SK-N-SH treated with all-trans-retinoic acid at 6 μM for 48 hours (cell line): ENCODE measurements around the gene INO80C.

Experiments
- ATAC-seq: fragments of 200-7000 bp; cut with Tn5 transposase; 3 replicates; pipeline ENCODE4 v1.9.1; 2020; ENCODE audit warnings: mild to moderate bottlenecking, moderate library complexity
- BACH2 ChIP-seq: fragments of 250-450 bp; sonication (Bioruptor Pico); IDR thresholded peaks from 2 replicates; pipeline ENCODE4 v1.9.0; 2021; ENCODE audit warnings: mild to moderate bottlenecking, borderline replicate concordance
- CREB5 ChIP-seq: fragments of 250-450 bp; sonication (Bioruptor Pico); IDR thresholded peaks from 2 replicates; pipeline ENCODE4 v1.5.1; 2020; ENCODE audit warnings: low read depth, mild to moderate bottlenecking, moderate library complexity
- CSDC2 ChIP-seq: fragments of 250-450 bp; sonication (Bioruptor Pico); IDR thresholded peaks from 2 replicates; pipeline ENCODE4 v1.5.0; 2020; ENCODE audit warnings: mild to moderate bottlenecking, moderate library complexity
- CSRNP3 ChIP-seq: fragments of 250-450 bp; sonication (Bioruptor Pico); IDR thresholded peaks from 2 replicates; pipeline ENCODE4 v1.5.1; 2021; ENCODE audit warnings: mild to moderate bottlenecking, moderate library complexity
- GLIS3 ChIP-seq: fragments of 250-450 bp; sonication (Bioruptor Pico); IDR thresholded peaks from 2 replicates; pipeline ENCODE4 v1.5.0; 2020; ENCODE audit warnings: mild to moderate bottlenecking, moderate library complexity
- ISL1 ChIP-seq: fragments of 250-450 bp; sonication (Bioruptor Pico); IDR thresholded peaks from 2 replicates; pipeline ENCODE4 v2.1.2; 2022; ENCODE audit warnings: mild to moderate bottlenecking, moderate library complexity
- OSR1 ChIP-seq: fragments of 250-450 bp; sonication (Bioruptor Pico); IDR thresholded peaks from 2 replicates; pipeline ENCODE4 v1.8.0; 2022; ENCODE audit warnings: moderate library complexity, mild to moderate bottlenecking, inconsistent platforms
- POU6F1 ChIP-seq: fragments of 250-450 bp; sonication (Bioruptor Pico); IDR thresholded peaks from 2 replicates; pipeline ENCODE4 v1.8.0; 2021; ENCODE audit warnings: low read depth, mild to moderate bottlenecking, moderate library complexity, borderline replicate concordance
- PPARA ChIP-seq: fragments of 250-450 bp; sonication (Bioruptor Pico); IDR thresholded peaks from 2 replicates; pipeline ENCODE4 v1.5.0; 2020; ENCODE audit warnings: mild to moderate bottlenecking, borderline replicate concordance
- RARB ChIP-seq: fragments of 250-450 bp; sonication (Bioruptor Pico); IDR thresholded peaks from 2 replicates; pipeline ENCODE4 v1.8.0; 2021; ENCODE audit warnings: mild to moderate bottlenecking, moderate library complexity
- SNAI2 ChIP-seq: fragments of 250-450 bp; sonication (Bioruptor Pico); IDR thresholded peaks from 2 replicates; pipeline ENCODE4 v1.5.0; 2020; ENCODE audit warnings: mild to moderate bottlenecking, moderate library complexity
- TOX ChIP-seq: fragments of 250-450 bp; sonication (Bioruptor Pico); IDR thresholded peaks from 2 replicates; pipeline ENCODE4 v1.8.0; 2021; ENCODE audit warnings: mild to moderate bottlenecking, moderate library complexity, borderline replicate concordance
- TSHZ2 ChIP-seq: fragments of 250-450 bp; sonication (Bioruptor Pico); IDR thresholded peaks from 2 replicates; pipeline ENCODE4 v1.5.0; 2020; ENCODE audit warnings: mild to moderate bottlenecking, moderate library complexity
- ZC3H10 ChIP-seq: fragments of 250-450 bp; sonication (Bioruptor Pico); IDR thresholded peaks from 2 replicates; pipeline ENCODE4 v1.5.1; 2021; ENCODE audit warnings: mild to moderate bottlenecking, moderate library complexity
- ZFP3 ChIP-seq: fragments of 250-450 bp; sonication (Bioruptor Pico); IDR thresholded peaks from 2 replicates; pipeline ENCODE4 v1.5.0; 2020; ENCODE audit warnings: mild to moderate bottlenecking, moderate library complexity
- ZFP30 ChIP-seq: fragments of 450-650 bp; formaldehyde crosslinking; IDR thresholded peaks from 2 replicates; pipeline ENCODE4 v1.5.0; 2022; ENCODE audit warnings: mild to moderate bottlenecking, moderate library complexity
- ZNF565 ChIP-seq: fragments of 450-650 bp; formaldehyde crosslinking; conservative IDR thresholded peaks from 2 replicates; pipeline ENCODE4 v1.5.0; 2020; ENCODE audit warnings: low read depth, mild to moderate bottlenecking, moderate library complexity
- ZNF70 ChIP-seq: fragments of 450-650 bp; formaldehyde crosslinking; IDR thresholded peaks from 2 replicates; pipeline ENCODE4 v1.5.0; 2020; ENCODE audit warnings: mild to moderate bottlenecking, moderate library complexity
- ZNF8 ChIP-seq: fragments of 450-650 bp; formaldehyde crosslinking; IDR thresholded peaks from 2 replicates; pipeline ENCODE4 v1.5.0; 2020; ENCODE audit warnings: mild to moderate bottlenecking, moderate library complexity
- TF ChIP-seq, protein P1 (sequence below): fragments of 250-450 bp; sonication (Bioruptor Pico); IDR thresholded peaks from 2 replicates; pipeline ENCODE4 v1.8.0; 2020; ENCODE audit warnings: mild to moderate bottlenecking, moderate library complexity, borderline replicate concordance

Gene INO80C

DNA sequence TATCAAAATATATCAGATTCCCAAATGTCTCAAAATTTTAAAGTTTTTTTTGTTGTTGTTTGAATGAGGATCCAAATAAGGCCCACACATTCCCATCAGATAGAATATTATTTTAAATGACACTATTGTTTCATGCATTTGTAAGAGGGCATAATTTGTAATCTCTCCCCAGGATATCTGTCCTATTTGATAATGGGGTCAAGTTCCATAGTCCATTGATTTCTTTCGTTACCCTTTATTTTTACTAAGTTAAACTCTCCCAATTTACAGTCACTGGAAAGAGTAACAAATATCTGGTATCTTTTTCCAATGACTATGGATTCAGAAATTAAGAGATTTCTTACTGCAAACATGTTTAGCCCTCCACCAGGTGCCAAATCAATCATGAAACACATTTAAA, 32.4 kb downstream of the INO80C start:
- TF ChIP-seq ZNF70 = no peak
- TF ChIP-seq RARB (CRISPR knock-in tag) = no peak
- TF ChIP-seq ZC3H10 (CRISPR knock-in tag) = no peak
- TF ChIP-seq ZFP30 (CRISPR knock-in tag) = no peak
- TF ChIP-seq PPARA (CRISPR knock-in tag) = no peak
- no peak for TF ChIP-seq BACH2 (CRISPR knock-in tag)
- TF ChIP-seq ZFP3 (CRISPR knock-in tag) = no peak
- no peak for TF ChIP-seq ISL1
- TF ChIP-seq GLIS3 (CRISPR knock-in tag) = no peak
- TF ChIP-seq CREB5 (CRISPR knock-in tag) = no peak
- TF ChIP-seq ZNF8 (CRISPR knock-in tag) = no peak
- TF ChIP-seq TSHZ2 (CRISPR knock-in tag) = no peak
- TF ChIP-seq, protein P1, sequence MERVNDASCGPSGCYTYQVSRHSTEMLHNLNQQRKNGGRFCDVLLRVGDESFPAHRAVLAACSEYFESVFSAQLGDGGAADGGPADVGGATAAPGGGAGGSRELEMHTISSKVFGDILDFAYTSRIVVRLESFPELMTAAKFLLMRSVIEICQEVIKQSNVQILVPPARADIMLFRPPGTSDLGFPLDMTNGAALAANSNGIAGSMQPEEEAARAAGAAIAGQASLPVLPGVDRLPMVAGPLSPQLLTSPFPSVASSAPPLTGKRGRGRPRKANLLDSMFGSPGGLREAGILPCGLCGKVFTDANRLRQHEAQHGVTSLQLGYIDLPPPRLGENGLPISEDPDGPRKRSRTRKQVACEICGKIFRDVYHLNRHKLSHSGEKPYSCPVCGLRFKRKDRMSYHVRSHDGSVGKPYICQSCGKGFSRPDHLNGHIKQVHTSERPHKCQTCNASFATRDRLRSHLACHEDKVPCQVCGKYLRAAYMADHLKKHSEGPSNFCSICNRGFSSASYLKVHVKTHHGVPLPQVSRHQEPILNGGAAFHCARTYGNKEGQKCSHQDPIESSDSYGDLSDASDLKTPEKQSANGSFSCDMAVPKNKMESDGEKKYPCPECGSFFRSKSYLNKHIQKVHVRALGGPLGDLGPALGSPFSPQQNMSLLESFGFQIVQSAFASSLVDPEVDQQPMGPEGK (CRISPR knock-in tag) = no peak
- TF ChIP-seq SNAI2 (CRISPR knock-in tag) = no peak
- no peak for TF ChIP-seq ZNF565 (CRISPR knock-in tag)
- no peak for TF ChIP-seq TOX (CRISPR knock-in tag)
- TF ChIP-seq CSDC2 = no peak
- ATAC-seq = no peak

DNA sequence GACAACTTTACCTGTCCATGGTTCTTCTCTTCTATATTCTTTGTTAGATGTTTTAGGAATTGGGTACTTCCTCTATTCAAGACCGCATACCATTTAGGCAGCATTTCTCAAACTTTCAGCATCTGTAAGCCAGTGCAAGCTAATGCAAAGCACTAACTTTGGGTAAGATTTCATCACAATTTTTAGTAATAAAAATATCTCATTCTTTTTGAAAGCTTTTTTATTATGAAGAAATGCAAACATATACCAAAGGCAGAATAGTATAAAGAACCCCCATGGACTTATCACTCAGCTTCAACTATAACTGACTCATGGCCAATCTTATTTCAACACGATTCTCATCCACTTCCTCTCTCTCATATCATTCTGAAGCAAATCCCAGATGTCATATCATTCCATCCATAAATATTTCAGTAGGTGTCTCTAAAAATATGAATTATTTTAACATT, 32.9 kb downstream of the INO80C start:
- TF ChIP-seq ZNF70 = no peak
- TF ChIP-seq ZFP30 (CRISPR knock-in tag) = no peak
- TF ChIP-seq CREB5 (CRISPR knock-in tag) = no peak
- no peak for TF ChIP-seq POU6F1 (CRISPR knock-in tag)
- ATAC-seq = no peak

GRCh38 chr18:35463827-35464226, 33.9 kb downstream of the INO80C start:
- ATAC-seq = no peak
- TF ChIP-seq OSR1 (CRISPR knock-in tag) = no peak
- no peak for TF ChIP-seq ISL1
- TF ChIP-seq TSHZ2 (CRISPR knock-in tag) = no peak
- no peak for TF ChIP-seq CREB5 (CRISPR knock-in tag)
- no peak for TF ChIP-seq GLIS3 (CRISPR knock-in tag)
- TF ChIP-seq CSDC2 = no peak
- TF ChIP-seq, protein P1 (CRISPR knock-in tag) = no peak
- no peak for TF ChIP-seq BACH2 (CRISPR knock-in tag)
- TF ChIP-seq TOX (CRISPR knock-in tag) = no peak
- no peak for TF ChIP-seq CSRNP3
- no peak for TF ChIP-seq PPARA (CRISPR knock-in tag)
- TF ChIP-seq ZC3H10 (CRISPR knock-in tag) = no peak
